IMR-90 (cell line): ENCODE data around the gene DOCK10. TPM values are rescaled to one million over a fixed set of nuclear protein-coding genes. Genes with fewer than 3 reads are reported as not detected.

ENCODE experiments used
- ATAC-seq: fragments of 200-7000 bp; cut with Tn5 transposase; 2 replicates; pipeline ENCODE4 v1.9.1; 2020; ENCODE audit warnings: low read depth, mild to moderate bottlenecking, moderate library complexity
- BruUV-seq: library from RNA; stranded (reverse); fragments of 400-500 nt; replicated peaks from 2 replicates; lab custom pipeline; 2021; lab: Mats Ljungman, UMichigan
- CTCF ChIA-PET: fragments of 300-600 bp; formaldehyde crosslinking; extraction: SDS; loops from one replicate; lab custom pipeline; 2021; ENCODE audit warnings: antibody characterized with exemption; lab: Yijun Ruan, JAX
- POLR2A ChIA-PET: fragments of 300-600 bp; sonication (Branson Sonifier 250); formaldehyde crosslinking; loops from one replicate; lab custom pipeline; 2022; ENCODE audit warnings: antibody characterized with exemption; ENCODE audit not compliant: unreplicated experiment; lab: Charles Lee
- DNase-seq: peaks from one replicate; pipeline ENCODE4 v3.0.0; 2013
- H2AFZ ChIP-seq: replicated peaks from 2 replicates; pipeline ENCODE3; 2013; ENCODE audit warnings: low read length, mild to moderate bottlenecking; ENCODE audit not compliant: poor library complexity
- H2AK5ac ChIP-seq: 2 replicates; pipeline ENCODE4 v1.6.1; 2013; ENCODE audit warnings: low read depth, low read length, inconsistent platforms
- H2AK9ac ChIP-seq: replicated peaks from 2 replicates; pipeline ENCODE3; 2013; ENCODE audit warnings: mild to moderate bottlenecking, low read depth, low read length, moderate library complexity; ENCODE audit not compliant: poor library complexity
- H2BK120ac ChIP-seq: 2 replicates; pipeline ENCODE4 v1.6.1; 2013; ENCODE audit warnings: low read depth, low read length, inconsistent platforms
- H2BK15ac ChIP-seq: 3 replicates; pipeline ENCODE4 v1.6.1; 2013; ENCODE audit warnings: low read depth, low read length, inconsistent platforms
- H2BK20ac ChIP-seq: 2 replicates; pipeline ENCODE4 v1.6.1; 2013; ENCODE audit warnings: low read depth, mild to moderate bottlenecking, inconsistent platforms, low read length, moderate library complexity
- H2BK5ac ChIP-seq: 2 replicates; pipeline ENCODE4 v1.6.1; 2013; ENCODE audit warnings: mild to moderate bottlenecking, low read depth, low read length, inconsistent platforms; ENCODE audit not compliant: poor library complexity, severe bottlenecking
- H3K14ac ChIP-seq: replicated peaks from 2 replicates; pipeline ENCODE4 v1.6.1; 2013; ENCODE audit warnings: low read depth, low read length, inconsistent platforms
- H3K18ac ChIP-seq: 2 replicates; pipeline ENCODE4 v1.6.1; 2013; ENCODE audit warnings: low read depth, low read length, control low read depth
- H3K23ac ChIP-seq: 2 replicates; pipeline ENCODE4 v1.6.1; 2013; ENCODE audit warnings: low read depth, low read length, inconsistent platforms
- H3K27ac ChIP-seq: 2 replicates; pipeline ENCODE4 v1.5.1; 2013; ENCODE audit warnings: mild to moderate bottlenecking, control low read depth, low read length; ENCODE audit not compliant: insufficient read depth
- H3K27me3 ChIP-seq: 2 replicates; pipeline ENCODE4 v1.6.1; 2013; ENCODE audit warnings: low read length; ENCODE audit not compliant: control insufficient read depth, insufficient read depth
- H3K36me3 ChIP-seq: 2 replicates; pipeline ENCODE4 v1.6.1; 2013; ENCODE audit warnings: low read length, mixed read lengths; ENCODE audit not compliant: control insufficient read depth, insufficient read depth
- H3K4ac ChIP-seq: 2 replicates; pipeline ENCODE4 v1.6.1; 2013; ENCODE audit warnings: low read depth, low read length, inconsistent platforms
- H3K4me1 ChIP-seq: 2 replicates; pipeline ENCODE4 v1.6.1; 2013; ENCODE audit warnings: low read length, mixed read lengths; ENCODE audit not compliant: control insufficient read depth, insufficient read depth
- H3K4me2 ChIP-seq: 2 replicates; pipeline ENCODE4 v1.6.1; 2013; ENCODE audit warnings: low read depth, mild to moderate bottlenecking, control low read depth, low read length, moderate library complexity
- H3K4me3 ChIP-seq: 2 replicates; pipeline ENCODE4 v1.5.1; 2013; ENCODE audit warnings: low read depth, mild to moderate bottlenecking, control low read depth, low read length, moderate library complexity; ENCODE audit not compliant: insufficient read depth
- H3K56ac ChIP-seq: 2 replicates; pipeline ENCODE4 v1.6.1; 2013; ENCODE audit warnings: low read length, inconsistent platforms; ENCODE audit not compliant: insufficient read depth; ENCODE audit errors: extremely low read depth
- H3K79me1 ChIP-seq, 2 experiments: 2 replicates each; pipeline ENCODE4 v1.6.1; 2013; ENCODE audit warnings: low read length in 2 of 2, inconsistent platforms in 1 of 2, low read depth in 1 of 2
- H3K9ac ChIP-seq: 2 replicates; pipeline ENCODE4 v1.6.1; 2013; ENCODE audit warnings: low read depth, low read length, control low read depth
- H3K9me1 ChIP-seq: 2 replicates; pipeline ENCODE4 v1.6.1; 2013; ENCODE audit warnings: low read length, inconsistent platforms; ENCODE audit not compliant: insufficient read depth
- H3K9me3 ChIP-seq: 2 replicates; pipeline ENCODE4 v1.6.1; 2013; ENCODE audit warnings: low read length; ENCODE audit not compliant: control insufficient read depth, insufficient read depth
- H4K20me1 ChIP-seq: 2 replicates; pipeline ENCODE4 v1.6.1; 2013; ENCODE audit warnings: low read length, inconsistent platforms; ENCODE audit not compliant: insufficient read depth
- H4K5ac ChIP-seq: 2 replicates; pipeline ENCODE4 v1.6.1; 2013; ENCODE audit warnings: mild to moderate bottlenecking, low read depth, low read length, control low read depth
- H4K8ac ChIP-seq, 2 experiments: 2 replicates each; pipeline ENCODE4 v1.6.1; 2013; ENCODE audit warnings: low read depth in 2 of 2, low read length in 2 of 2, control low read depth in 1 of 2, inconsistent platforms in 1 of 2
- H4K91ac ChIP-seq: 2 replicates; pipeline ENCODE4 v1.6.1; 2013; ENCODE audit warnings: low read depth, low read length, inconsistent platforms; ENCODE audit not compliant: insufficient read depth
- BHLHE40 ChIP-seq: fragments of 150-350 bp; IDR thresholded peaks from 2 replicates; pipeline ENCODE4 v1.6.1; 2016; ENCODE audit warnings: mild to moderate bottlenecking, low read depth, low read length
- WGBS, 2 experiments: methylation state at CpG; one replicate each; pipeline versions ENCODE4 v1.1.5 to v1.1.7; 2013; ENCODE audit warnings: missing lambda C conversion rate in 2 of 2; ENCODE audit not compliant: insufficient read length in 1 of 2; ENCODE audit errors: extremely low coverage in 2 of 2; 5-methylcytosine and 5-hydroxymethylcytosine counted together
- dilution Hi-C: fragments of 300-500 bp; cut with HindIII; formaldehyde crosslinking; loops from one replicate; pipeline ENCODE4 v1.14.3; 2018; ENCODE audit warnings: low sequenced_read_pairs; ENCODE audit not compliant: unreplicated experiment
- in situ Hi-C: fragments of 300-500 bp; cut with MboI; formaldehyde crosslinking; loops from 3 replicates; pipeline ENCODE4 v1.14.3; 2019; ENCODE audit warnings: low sequenced_read_pairs, inconsistent platforms, mixed read lengths
- intact Hi-C: fragments of 100-400 bp; cut with micrococcal nuclease; formaldehyde crosslinking; loops from 2 replicates; pipeline ENCODE4 v1.10.0; 2022
- polyA plus RNA-seq, 3 experiments: library from polyadenylated mRNA; depleted of rRNA; stranded (reverse); fragments of >200 nt; gene quantifications; 2 replicates each; pipeline ENCODE4 v1.2.3, GENCODE V29; 2012; ENCODE audit warnings: low replicate concordance in 1 of 3
- total RNA-seq: library from RNA; depleted of rRNA; stranded (reverse); fragments of >200 nt; gene quantifications from 2 replicates; pipeline ENCODE4 v1.2.3, GENCODE V29; 2012
- TF ChIP-seq, protein P1 (sequence below): conservative IDR thresholded peaks from 2 replicates; pipeline ENCODE4 v1.5.1; 2012; ENCODE audit warnings: mild to moderate bottlenecking, low read depth, low read length, improper control_type of control experiment

Gene DOCK10
- total and polyA plus RNA-seq, 2 of the 4 experiments (the other 2 are of a cell fraction), result 58.6 to 75.3 TPM

DNA sequence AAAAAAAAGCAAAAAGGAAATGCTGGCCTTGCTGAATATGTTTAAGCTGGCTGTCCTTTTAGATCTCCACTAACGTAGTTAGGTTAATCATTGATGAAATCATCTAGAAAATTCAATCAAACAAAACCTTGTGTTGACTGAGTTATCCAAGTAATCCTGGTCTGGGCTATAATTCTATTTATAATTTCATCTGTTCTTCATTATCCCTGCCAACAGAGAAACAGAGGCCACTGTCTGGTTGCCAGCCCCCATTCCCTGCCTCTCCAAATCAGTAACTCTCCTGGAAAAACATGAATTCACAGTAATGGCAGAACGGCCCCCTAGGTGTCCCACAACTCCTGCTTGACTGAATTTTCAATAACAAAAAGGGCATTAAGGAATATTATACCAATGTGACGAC lies 24.6 kb downstream of the DOCK10 start:
- no peak overlapping the region for H3K4me2 ChIP-seq
- WGBS, 2 experiments, result no CpG with 5 or more reads among the region's 3 CpGs
- H3K9ac ChIP-seq, result no peak overlapping the region
- H3K9me1 ChIP-seq, result peaks cover 9% of the 10 kb centered on the region; the same call in 1 of the 2 replicates
- no peaks in the 10 kb centered on the region for H4K20me1 ChIP-seq
- H3K23ac ChIP-seq, result no peak overlapping the region
- DNase-seq (no peak), ATAC-seq (no peak)
- no peak overlapping the region for H2BK5ac ChIP-seq
- H2AK9ac ChIP-seq, result no peak overlapping the region
- no peak overlapping the region for H2BK120ac ChIP-seq
- H3K27ac ChIP-seq, result no peak overlapping the region
- CTCF ChIA-PET, result interaction anchor here (0.6 to 0.8 kb wide), 3 partner anchors 23 to 1071 kb away, joined by 3 to 5 read pairs (median 3); no protein-coding TSS in a partner anchor
- no peak overlapping the region for H3K18ac ChIP-seq
- no peak overlapping the region for H3K4ac ChIP-seq
- in situ Hi-C loops, result loop anchor here (25.0 kb wide), 2 partner anchors 645 to 655 kb away; no protein-coding TSS in a partner anchor
- no peak overlapping the region for H4K5ac ChIP-seq
- dilution Hi-C loops, result no loop called here
- H3K9me3 ChIP-seq, result no peaks in the 10 kb centered on the region
- peaks cover 36 to 37% of the 10 kb centered on the region in 2 experiments for H3K79me1 ChIP-seq
- no peaks in the 10 kb centered on the region for H3K27me3 ChIP-seq
- peaks cover 8% of the 10 kb centered on the region; the same call in 1 of the 2 replicates for H3K4me1 ChIP-seq
- H3K36me3 ChIP-seq, result no peaks in the 10 kb centered on the region
- BruUV-seq, result no TSS peak
- H2BK20ac ChIP-seq, result no peak overlapping the region
- H3K4me3 ChIP-seq, result no peak overlapping the region
- H3K56ac ChIP-seq, result no peak overlapping the region
- no peak overlapping the region for H3K14ac ChIP-seq
- TF ChIP-seq, protein P1, sequence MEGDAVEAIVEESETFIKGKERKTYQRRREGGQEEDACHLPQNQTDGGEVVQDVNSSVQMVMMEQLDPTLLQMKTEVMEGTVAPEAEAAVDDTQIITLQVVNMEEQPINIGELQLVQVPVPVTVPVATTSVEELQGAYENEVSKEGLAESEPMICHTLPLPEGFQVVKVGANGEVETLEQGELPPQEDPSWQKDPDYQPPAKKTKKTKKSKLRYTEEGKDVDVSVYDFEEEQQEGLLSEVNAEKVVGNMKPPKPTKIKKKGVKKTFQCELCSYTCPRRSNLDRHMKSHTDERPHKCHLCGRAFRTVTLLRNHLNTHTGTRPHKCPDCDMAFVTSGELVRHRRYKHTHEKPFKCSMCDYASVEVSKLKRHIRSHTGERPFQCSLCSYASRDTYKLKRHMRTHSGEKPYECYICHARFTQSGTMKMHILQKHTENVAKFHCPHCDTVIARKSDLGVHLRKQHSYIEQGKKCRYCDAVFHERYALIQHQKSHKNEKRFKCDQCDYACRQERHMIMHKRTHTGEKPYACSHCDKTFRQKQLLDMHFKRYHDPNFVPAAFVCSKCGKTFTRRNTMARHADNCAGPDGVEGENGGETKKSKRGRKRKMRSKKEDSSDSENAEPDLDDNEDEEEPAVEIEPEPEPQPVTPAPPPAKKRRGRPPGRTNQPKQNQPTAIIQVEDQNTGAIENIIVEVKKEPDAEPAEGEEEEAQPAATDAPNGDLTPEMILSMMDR, result 0 out of 2 replicates have a peak, but pooled peaks have one; percentile 5
- no peak for TF ChIP-seq BHLHE40
- POLR2A ChIA-PET, result no interaction called here
- H4K91ac ChIP-seq, result no peak overlapping the region
- intact Hi-C loops, result no loop called here
- no peak overlapping the region for H4K8ac ChIP-seq
- no peak overlapping the region for H2BK15ac ChIP-seq
- no peak overlapping the region for H2AFZ ChIP-seq
- no peak overlapping the region for H2AK5ac ChIP-seq
